ENCODE data around the gene GLRA3.
"Not testable (repeated sequence)": the region's sequence is repeated elsewhere in the genome, so short reads cannot be mapped to it uniquely, and the experiment has no call there.

Gene GLRA3

DNA sequence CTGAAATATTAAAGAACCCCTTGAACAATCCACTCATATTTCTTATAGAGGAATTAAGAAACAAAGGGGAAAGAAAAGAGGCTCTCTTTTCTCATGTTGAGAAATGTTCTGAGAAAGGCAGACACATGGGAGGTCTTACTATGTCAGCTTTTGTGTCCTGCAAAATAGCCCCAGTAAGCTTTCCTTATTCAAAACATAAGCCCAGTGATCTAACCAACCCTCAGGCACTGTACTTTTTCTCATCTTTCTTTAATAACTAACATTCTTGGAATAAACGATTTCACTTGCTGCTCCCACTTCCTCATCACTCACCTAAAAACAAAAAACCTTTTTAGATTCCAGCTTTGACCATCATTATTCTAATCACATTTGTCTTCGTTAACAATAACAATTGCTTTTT is 115.9 kb downstream of the GLRA3 start:
- DNase-seq: no peak

DNA sequence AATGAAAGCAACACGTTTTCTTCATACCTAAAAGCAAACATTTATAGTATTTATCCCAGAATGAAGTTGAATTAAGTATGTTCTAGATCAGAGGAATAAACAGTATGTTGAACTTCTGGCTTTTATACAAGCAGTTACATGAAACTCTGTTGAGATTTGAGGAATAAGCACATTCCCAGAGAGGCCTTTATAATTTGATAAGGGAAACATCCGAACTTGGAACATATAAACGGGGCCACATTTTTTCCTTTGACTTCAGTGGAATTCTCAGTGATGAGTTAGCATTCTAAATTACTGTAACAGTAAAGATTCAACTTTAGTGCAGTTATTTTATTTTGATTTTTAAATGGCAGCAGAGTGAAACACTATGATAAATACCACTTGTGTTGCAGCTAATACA is 119.5 kb downstream of the GLRA3 start:
- DNase-seq: no peak

DNA sequence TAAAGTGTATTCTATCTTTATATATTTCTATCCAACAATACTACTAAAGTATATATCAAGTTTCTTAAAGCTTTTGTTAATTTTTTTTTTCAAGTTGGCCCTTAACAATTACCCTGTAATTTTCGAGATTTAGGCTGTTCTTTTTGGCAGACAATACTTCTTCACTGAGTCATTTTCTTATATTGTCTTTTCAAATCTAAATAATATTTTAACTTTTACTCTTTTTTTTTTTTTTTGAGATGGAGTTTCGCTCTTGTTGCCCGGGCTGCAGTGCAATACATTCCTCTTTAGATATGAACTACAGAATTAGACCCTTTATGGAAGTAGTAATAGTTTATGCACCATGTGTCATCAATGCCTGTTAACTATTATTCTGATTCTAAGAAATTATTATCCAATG is 120.7 kb downstream of the GLRA3 start:
- no peak for DNase-seq

DNA sequence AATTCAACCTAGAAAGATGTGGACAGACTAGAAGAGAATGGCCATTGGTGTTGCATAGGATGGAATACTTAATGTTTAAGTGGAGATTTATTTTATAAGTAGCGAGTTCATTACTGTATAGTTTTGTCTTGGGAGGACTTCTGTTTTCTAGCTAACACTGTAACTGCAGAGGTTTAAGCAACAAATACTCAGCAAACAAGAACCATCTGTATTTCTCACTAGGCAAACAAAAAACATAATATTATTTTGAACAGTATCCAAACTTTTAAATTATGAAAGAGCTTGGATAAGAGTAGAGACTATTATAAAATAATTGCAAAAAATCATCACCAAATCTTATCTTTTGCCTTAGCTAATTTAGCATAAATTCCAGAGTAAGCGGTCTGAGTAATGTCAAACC is 121.1 kb downstream of the GLRA3 start:
- DNase-seq: no peak

DNA sequence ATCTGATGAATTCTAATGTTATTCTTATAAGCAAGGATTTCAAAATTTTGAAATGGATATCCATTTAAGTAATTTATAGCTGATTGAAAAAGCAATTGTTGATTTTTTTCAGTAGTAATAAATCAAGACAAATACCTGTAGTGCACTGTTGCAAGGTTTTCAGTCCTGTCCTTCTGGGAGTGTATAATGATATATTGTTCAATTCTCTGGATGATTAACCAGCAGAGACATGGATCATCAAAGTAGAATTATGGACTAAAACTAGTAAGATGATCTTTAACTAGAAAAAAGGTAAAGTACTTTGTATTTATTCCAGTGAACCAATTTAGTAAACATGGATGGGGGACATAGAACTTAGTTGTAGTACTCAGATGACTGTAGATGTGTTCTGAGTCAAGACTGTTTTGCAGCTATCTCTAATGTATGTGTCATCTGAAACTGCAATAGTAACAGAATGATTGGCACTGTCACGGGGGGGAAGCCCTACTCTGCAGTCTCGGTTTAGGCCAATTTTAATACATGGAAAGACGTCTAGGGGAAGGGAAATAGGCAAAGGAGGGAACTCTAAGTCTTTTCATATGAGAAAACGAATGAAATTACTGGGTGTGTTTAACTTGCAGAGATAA is 121.9 kb downstream of the GLRA3 start:
- no peak for DNase-seq

DNA sequence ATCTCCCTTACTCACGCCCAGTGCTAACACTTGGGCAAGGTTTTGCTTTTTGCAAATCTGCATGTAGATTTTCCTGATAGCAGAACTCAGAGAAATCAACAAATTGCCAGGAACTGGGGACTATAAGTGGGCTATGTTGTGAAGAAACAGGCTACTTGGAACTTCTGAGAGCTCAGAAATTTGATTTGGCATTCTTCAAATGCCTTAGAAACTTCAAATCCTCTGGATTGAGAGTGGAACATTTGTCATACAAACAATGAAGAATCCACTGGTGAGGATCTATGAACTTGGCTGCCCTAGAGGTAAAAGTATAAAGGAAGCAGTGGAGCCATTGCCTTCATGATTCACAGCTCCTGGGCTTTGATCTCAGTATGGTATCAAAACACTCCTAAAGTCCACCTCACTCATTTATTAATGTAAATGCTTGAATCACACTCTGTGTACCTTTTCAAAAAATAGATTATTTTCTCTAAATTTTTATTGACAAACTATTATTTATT is 126.0 kb downstream of the GLRA3 start:
- DNase-seq: no peak

DNA sequence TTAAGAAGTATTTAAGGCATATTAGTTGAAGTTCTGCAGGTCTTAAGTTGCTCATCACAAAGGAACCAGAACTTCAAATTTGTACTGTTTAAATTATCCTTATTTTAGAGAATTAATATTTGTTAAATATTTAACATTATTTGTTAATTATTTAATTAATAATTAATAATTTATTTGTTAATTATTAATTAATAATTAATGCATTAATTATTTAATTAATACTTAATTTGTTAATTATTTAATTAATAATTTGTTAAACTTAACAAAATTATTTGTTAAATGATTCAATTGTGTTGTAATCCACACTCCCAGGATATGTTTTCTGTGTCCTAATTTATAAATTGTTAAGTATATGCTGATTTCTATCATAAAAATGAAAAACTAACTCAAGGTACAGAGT is 129.4 kb downstream of the GLRA3 start:
- no peak for DNase-seq

DNA sequence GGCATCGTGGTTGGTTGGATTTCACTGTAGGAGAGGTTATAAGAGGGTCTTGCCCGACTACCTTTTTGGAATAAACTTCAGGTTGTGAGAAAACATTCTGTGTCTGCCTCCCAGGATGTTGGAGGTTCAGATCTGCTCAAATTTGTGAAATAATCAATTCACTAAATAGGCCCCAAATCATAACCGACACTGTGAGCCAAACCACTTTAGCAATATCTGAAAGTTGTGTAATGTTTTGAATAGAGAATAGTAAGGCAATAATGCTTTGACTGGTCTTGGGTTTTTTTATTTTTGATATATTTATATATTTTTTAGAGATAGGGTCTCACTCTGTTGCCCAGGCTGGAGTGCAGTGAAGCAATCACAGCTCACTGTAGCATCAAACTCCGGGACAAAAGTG is 131.2 kb downstream of the GLRA3 start:
- DNase-seq: no peak

DNA sequence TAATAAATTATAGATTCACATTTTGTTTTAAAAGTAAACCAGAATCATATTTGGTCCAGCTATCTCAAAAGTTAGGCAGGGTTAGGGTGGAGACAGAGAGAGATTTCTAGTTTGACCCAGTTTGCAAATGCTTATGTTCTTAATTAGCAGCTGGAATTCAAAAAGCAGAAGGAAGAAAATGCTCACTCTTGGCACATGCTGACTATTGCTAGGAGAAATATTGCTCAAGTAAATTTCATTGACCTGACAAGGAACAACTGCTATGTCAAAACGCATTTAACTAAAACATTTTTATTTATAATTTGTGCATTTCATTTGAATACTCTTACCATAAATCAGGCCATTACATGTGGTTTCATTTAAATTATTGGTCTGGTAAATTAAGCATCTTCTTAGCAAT is 131.8 kb downstream of the GLRA3 start:
- no peak for DNase-seq

DNA sequence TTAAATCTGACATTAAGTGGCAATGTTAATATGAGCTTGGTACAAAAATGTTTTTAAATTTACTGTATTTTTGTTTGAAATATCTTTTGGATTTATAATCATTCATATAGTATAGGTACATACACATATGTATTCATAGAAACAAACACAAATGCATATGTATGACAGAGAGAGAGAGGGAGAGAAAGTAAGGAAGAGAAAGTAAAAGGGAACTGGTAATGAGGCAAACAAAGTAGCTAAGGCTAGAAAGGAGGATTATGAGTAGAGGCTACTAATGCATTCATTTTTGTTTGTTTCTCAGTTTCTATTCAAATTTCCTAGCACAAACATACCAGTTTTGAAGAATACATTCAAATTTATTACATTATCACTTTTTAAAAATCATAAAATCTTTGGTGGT is 132.4 kb downstream of the GLRA3 start:
- no peak for DNase-seq

DNA sequence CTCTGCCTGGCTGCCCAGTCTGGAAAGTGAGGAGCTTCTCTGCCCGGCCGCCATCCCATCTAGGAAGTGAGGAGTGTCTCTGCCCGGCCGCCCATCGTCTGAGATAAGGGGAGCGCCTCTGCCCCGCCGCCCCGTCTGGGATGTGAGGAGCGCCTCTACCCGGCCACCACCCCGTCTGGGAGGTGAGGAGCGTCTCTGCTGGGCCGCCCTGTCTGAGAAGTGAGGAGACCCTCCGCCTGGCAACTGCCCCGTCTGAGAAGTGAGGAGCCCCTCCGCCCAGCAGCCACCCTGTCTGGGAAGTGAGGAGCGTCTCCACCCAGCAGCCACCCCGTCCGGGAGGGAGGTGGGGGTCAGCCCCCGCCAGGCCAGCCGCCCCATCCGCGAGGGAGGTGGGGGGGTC is 137.2 kb downstream of the GLRA3 start:
- not testable (repeated sequence) for DNase-seq

DNA sequence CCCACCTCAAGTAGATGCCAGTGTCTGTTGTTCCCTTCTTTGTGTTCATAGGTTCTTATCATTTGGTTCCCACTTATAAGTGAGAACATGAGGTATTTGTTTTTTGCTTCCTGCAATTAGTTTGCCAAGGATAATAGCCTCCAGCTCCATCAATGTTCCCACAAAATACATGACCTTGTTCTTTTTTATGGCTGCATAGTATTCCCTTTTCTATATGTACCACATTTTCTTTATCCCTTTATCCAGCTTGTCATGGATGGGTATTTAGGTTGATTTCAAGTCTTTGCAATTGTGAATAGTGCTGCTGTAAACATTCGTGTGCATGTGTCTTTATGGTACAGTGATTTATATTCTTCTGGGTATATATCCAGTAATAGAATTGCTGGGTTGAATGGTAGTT is 138.4 kb downstream of the GLRA3 start:
- no peak for DNase-seq

DNA sequence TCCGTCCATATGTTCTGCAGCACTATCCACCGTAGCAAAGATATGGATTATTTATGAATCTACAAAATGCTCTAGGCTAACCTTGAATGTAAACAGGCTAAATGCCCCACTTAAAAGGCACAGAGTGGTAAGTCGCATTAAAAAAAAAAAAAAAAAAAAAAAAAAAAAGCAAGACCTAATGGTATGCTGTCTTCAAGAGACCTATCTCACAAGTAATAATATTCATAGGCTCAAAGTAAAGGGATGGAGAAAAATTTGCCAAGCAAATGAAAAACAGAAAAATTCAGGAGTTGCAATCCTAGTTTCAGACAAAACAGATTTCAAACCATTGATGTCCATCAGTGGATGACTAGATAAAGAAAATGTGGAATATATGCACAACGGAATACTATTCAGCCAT is 139.4 kb downstream of the GLRA3 start:
- no peak for DNase-seq

DNA sequence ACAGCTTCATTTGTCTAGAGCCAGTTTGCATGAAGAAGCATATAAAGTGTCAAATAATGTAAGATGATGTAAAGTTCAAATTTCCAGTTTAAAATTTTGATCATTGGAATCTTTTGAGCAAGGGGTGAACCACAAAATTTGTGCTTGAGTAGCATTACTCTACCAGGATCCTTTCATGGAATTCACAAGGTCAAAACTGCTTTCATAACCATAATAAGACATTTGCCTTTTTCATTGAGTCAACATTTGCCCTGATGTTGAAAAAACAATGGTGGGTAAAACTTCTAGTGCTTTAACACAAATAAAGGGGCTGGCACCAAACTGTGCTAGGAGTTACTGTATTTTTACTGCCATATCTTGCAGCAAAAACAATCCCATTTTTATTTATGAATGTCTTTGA is 142.2 kb downstream of the GLRA3 start:
- no peak for DNase-seq

DNA sequence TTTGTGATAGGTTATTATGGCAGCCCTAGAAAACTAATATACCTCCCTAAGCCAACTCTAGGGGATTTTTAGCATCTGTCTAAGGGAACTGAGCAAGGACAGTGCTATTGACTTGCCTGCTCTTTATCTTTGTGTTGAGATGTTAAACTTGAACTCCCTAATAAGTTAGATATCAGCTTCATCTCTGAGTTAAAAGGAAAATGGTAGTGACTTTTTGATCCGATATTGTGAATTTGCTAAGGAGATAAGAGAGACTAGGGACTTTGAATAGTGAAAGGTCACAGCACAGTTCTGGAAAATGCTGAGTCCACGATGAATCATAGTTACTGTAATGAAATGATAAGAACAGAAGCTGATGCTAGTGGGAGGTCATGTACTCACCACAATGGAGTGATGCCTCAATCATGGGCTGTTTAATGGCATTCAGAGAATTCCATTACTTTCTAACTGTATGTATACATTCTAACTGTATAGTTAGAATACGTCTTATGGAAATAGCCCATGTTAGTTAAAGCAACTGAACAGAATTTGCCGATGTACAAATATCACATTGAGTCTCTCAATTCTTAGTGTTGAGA is 147.2 kb downstream of the GLRA3 start:
- no peak for DNase-seq

DNA sequence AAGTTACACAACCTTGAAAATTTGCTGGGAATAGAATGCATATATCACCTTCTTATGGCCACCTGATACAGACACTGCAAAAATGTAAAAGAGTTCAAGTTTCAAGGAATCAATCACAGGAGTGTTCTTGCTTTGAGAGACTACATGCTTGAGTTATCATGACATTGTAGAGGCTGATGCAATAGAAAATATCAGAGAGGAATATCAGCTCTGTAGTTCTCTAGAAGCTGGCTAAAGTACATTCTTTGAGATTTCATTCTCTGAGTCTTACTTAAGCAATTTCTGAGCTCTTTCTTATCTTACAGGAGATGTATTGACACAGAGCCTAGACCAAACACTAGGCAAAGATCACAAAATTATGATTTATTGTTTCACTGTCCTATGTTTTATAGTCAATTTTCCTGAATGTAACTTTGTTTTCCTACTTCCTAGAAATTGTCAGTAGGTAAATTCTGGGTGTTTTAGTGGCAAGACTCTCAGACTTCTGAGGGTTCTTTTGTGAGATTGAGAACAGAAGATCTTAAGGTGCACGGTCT is 154.7 kb downstream of the GLRA3 start:
- no peak for DNase-seq

DNA sequence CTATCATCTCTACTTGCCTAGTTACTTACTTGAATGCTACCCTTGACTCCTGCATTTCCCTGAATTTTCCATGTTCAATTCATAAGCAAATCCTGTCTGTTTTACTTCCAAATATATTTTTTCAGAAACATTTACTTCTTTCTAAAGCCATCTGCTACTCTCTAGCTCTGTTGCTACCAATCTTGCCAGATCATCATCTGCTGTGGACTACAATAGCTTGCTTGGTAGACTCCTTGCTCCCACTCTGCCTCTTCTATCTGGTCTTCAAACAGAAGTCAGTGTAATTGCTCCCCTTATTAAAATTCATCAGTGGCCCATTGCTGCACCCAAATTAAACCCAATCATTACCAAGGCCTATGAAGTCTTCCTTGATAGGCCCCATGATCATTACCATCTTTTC is 155.2 kb downstream of the GLRA3 start:
- DNase-seq: no peak

DNA sequence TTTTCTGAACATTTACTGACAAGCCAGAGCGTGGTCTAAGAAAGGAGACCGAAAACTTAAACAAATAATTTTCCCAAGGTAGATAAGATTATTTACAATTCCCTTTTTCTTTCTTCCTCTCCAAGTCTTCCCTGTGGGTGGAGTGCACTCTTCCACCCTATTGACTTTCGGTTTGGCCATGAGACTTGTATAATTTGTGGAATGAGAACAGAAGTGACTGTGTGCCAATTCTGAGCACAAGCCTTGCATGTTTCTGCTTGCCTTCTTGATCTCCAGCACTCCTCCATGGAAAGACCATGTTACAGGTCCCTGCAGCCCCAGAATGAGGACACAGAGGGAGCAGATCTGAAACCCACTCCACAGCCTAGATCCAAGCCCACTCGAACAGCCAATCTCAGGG is 156.8 kb downstream of the GLRA3 start:
- DNase-seq: no peak

DNA sequence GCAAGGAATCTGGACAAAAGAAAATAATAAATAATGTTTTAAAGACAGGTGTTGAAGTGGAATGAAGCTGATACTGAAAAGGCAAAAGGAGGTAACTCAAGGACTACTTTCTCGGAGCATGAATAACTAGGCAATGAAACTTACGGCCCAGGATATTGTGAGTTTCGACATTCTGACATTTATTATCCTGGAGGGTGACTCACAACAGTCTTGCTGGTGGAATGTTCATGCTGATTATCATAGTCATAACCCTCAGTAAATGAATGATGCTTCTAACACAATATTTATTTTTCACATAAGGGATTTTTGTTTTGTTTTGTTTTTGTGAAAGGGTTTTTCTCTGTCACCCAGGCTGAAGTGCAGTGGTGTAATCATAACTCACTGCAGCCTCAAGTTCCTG is 159.8 kb downstream of the GLRA3 start:
- DNase-seq: no peak

DNA sequence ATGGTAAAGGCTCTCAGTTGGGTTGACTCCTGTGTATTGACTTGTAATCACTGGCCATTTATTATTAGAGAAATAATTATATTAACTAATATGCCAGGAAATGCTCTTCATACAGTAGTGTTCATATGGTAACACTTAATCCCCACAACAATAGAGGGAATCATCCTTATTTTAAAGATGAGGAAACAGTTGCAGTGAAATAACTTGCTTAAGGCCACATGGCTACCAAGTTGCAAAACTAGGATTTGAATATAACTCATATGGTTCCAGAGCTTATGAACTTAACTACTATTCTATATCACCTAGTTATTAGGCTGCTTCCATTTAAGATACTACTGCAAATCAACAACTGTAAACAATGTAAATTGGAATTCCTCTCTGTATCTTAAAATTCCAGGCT is 163.2 kb downstream of the GLRA3 start:
- no peak for DNase-seq

DNA sequence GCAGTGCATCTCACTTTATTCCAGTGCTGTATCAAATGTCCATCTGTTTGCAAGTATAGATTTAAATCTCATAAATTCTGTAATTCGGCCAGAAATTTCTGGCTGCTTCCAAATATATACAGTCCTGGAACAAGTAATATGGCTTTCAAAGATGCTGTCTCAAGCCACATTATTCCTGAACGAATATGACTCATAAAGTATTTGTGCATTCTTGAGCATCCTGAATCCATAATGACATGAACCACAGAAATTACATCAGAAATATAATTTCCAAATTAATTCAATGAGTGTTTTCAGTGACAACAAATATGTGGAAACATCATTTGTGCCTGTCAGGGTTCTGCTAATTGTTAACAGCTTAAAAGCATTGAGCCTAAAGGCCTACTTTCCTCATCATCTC is 165.8 kb downstream of the GLRA3 start:
- DNase-seq: no peak

DNA sequence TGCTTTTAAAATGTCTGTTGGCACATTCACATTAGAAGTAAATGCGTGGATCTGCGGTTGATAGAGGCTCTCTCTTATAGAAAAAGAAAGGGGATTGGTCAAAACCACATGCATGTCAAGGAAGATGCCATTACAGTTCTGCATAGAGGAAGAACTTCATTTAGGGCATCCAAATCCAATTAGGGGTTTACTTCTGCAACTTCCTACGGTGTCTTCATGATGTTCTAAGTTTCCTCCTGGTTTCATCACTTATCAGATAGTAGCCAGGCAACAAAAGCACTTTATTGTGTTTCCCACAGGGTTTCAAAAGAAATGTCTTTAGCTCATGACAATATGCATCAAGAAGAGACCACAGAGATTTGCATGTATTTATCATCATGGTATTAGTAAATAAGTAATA is 170.8 kb downstream of the GLRA3 start:
- DNase-seq: no peak

DNA sequence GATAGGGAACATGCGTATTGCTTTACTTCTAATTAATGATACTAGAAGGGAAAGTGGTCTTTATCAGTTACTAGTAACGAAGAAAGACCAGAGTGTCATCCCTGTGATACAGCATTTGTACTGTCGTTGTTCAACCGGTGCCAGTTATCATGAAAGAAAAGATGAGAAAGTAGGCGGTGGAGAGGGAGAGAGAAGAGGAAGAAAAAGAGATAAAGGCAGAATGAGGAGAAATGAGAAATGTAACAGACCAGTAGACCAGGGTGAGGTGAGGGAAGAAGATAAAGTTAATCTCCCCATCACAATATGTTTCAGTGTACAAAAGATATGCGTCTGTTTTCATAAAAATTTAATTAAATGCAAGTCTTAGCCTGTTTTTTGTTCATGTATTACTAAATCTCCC is 171.6 kb downstream of the GLRA3 start:
- DNase-seq: no peak

DNA sequence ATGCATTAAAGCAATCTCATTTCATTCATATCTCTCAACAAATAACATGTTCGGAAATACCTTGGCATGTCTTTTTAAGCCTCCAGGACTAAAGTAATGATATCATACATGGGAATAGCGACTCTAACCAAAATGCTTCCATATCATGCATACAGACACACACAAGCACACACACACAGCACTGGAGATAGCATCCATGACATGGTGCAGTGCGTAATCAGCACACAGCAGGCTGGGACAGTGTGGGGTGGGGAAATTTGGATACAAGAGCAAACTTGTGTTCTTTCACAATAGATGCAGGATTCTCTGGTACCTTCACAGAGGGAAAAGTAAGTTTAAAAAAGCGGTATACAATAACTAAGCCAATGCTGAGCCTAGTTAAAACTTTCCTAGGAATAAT is 174.4 kb downstream of the GLRA3 start:
- DNase-seq: no peak

DNA sequence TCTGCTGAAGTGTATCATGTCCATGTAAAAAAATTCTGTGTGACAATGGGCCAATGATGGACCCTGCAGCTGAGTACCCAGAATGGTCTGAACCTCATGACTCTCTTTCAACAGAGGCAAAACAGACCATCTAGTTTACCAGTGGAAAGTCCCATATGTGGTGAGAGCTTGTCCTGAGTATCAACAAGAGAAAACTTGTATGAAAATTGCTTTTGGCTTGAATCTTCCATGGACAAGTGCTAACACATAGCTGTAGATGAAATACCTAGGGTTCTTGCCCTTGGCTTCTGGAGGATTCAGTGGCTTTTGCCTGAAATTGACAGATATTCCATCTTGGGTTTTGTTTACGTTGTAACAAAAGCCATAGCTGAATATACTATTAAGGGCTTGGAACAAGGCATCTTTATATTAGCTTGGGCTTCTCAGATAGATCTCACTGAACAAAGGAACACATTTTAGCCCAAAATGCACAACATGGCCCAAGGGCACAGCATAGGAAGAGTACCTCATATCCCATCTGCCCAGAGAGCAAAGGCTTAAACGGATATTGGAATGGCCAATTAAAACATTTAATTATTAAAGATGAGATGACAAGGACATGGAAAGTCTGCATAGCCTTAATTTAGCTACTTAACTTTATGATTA is 178.2 kb downstream of the GLRA3 start:
- DNase-seq: no peak

Measured in NCI-H524 treated with DMSO at 0.1 percent for 48 hours (cell line).